Skin epidermis (tissue), 12 donors: ENCODE results near the gene STX4.

Source experiments
- H3K27ac ChIP-seq, 21 experiments: fragments of 200-600 bp; sonication (generic) in 11 of 21; one replicate each; pipeline ENCODE4 v1.5.0; 2020; ENCODE audit warnings: mild to moderate bottlenecking in 3 of 21, inconsistent platforms in 2 of 21, moderate library complexity in 2 of 21
- H3K4me3 ChIP-seq, 7 experiments: fragments of 200-600 bp; sonication (generic) in 2 of 7; one replicate each; pipeline ENCODE4 v1.5.0; 2020; ENCODE audit warnings: inconsistent platforms in 2 of 7, mild to moderate bottlenecking in 2 of 7, moderate library complexity in 1 of 7

The STX4 gene

GRCh38 chr16:30997725-30998711 lies 35.3 kb upstream of the STX4 start:
- Histone ChIP-seq H3K27ac (peak overlapping the region in 20 of 21 experiments; percentile 12 to 90 (median 85)), H3K4me3 (peak overlapping the region; percentile 39 to 55 (median 45))

- peak overlapping the region in 13 of 21 experiments; percentile 55 to 90 (median 87) for H3K27ac ChIP-seq
Measured at GRCh38 chr16:30998852-30999761, 34.3 kb upstream of the STX4 start.

GRCh38 chr16:31000671-31001382 lies 32.5 kb upstream of the STX4 start:
- Histone ChIP-seq H3K27ac (peak overlapping the region in 17 of 21 experiments; percentile 26 to 89 (median 74)), H3K4me3 (peak overlapping the region; percentile 1 to 39 (median 9))

More at GRCh38 chr16:30998852-30999761, 34.3 kb upstream of the STX4 start:
- no peak overlapping the region for H3K4me3 ChIP-seq

GRCh38 chr16:31001507-31002249 lies 31.7 kb upstream of the STX4 start:
- H3K27ac ChIP-seq, result peak overlapping the region in 18 of 21 experiments; percentile 26 to 89 (median 74)
- peak overlapping the region in 6 of 7 experiments; percentile 1 to 39 (median 8) for H3K4me3 ChIP-seq

GRCh38 chr16:31002250-31002700 lies 31.1 kb upstream of the STX4 start:
- H3K27ac ChIP-seq, result peak overlapping the region in 19 of 21 experiments; percentile 19 to 89 (median 75)

GRCh38 chr16:31002862-31003341 lies 30.5 kb upstream of the STX4 start:
- Histone ChIP-seq H3K4me3 (no peak overlapping the region), H3K27ac (peak overlapping the region in 19 of 21 experiments; percentile 19 to 89 (median 73))

More at GRCh38 chr16:31002250-31002700, 31.1 kb upstream of the STX4 start:
- H3K4me3 ChIP-seq, result peak overlapping the region in 2 of 7 experiments; percentile 24 to 39

- peak overlapping the region in 14 of 21 experiments; percentile 19 to 89 (median 78) for H3K27ac ChIP-seq
- H3K4me3 ChIP-seq, result no peak overlapping the region
Measured at GRCh38 chr16:31003744-31004143, 29.6 kb upstream of the STX4 start.

- Histone ChIP-seq H3K4me3 (no peak overlapping the region), H3K27ac (no peak overlapping the region)
Measured at GRCh38 chr16:31004658-31005057, 28.7 kb upstream of the STX4 start.

- no peak overlapping the region for H3K4me3 ChIP-seq
- no peak overlapping the region for H3K27ac ChIP-seq
Measured at GRCh38 chr16:31005350-31006085, 27.8 kb upstream of the STX4 start.

GRCh38 chr16:31006086-31006385 lies 27.3 kb upstream of the STX4 start:
- Histone ChIP-seq H3K27ac (no peak overlapping the region), H3K4me3 (no peak overlapping the region)

- Histone ChIP-seq H3K27ac (no peak overlapping the region), H3K4me3 (no peak overlapping the region)
Measured at GRCh38 chr16:31006589-31006988, 26.8 kb upstream of the STX4 start.

- Histone ChIP-seq H3K4me3 (no peak overlapping the region), H3K27ac (no peak overlapping the region)
Measured at GRCh38 chr16:31007684-31008083, 25.7 kb upstream of the STX4 start.

- no peak overlapping the region for H3K27ac ChIP-seq
- H3K4me3 ChIP-seq, result no peak overlapping the region
Measured at GRCh38 chr16:31008149-31008548, 25.2 kb upstream of the STX4 start.

- Histone ChIP-seq H3K4me3 (no peak overlapping the region), H3K27ac (no peak overlapping the region)
Measured at GRCh38 chr16:31008551-31008950, 24.8 kb upstream of the STX4 start.

- Histone ChIP-seq H3K27ac (no peak overlapping the region), H3K4me3 (no peak overlapping the region)
Measured at GRCh38 chr16:31009120-31009519, 24.2 kb upstream of the STX4 start.

- H3K4me3 ChIP-seq, result peak overlapping the region in 2 of 7 experiments; percentile 10 to 34
- no peak overlapping the region for H3K27ac ChIP-seq
Measured at GRCh38 chr16:31009894-31010584, 23.3 kb upstream of the STX4 start.
